RWPE2 (cell line): Measurements from ENCODE around the gene GRAP2.
"Not testable (repeated sequence)": the region's sequence is repeated elsewhere in the genome, so short reads cannot be mapped to it uniquely, and the experiment has no call there.

Experiments
- ATAC-seq: fragments of 200-7000 bp; cut with Tn5 transposase; 3 replicates; pipeline ENCODE4 v1.9.1; 2021; ENCODE audit warnings: low read depth
- DNase-seq: peaks from one replicate; pipeline ENCODE4 v3.0.0-alpha.2; 2020; ENCODE audit warnings: low spot score
- H3K27ac ChIP-seq: fragments of 450-650 bp; 2 replicates; pipeline ENCODE4 v1.5.1; 2017; ENCODE audit warnings: mild to moderate bottlenecking; ENCODE audit not compliant: poor library complexity, severe bottlenecking
- H3K27me3 ChIP-seq: fragments of 250-450 bp; sonication (Bioruptor Pico); 2 replicates; pipeline ENCODE4 v1.5.1; 2021; ENCODE audit warnings: mild to moderate bottlenecking, moderate library complexity; ENCODE audit not compliant: insufficient read depth, poor library complexity, severe bottlenecking
- H3K36me3 ChIP-seq: fragments of 250-450 bp; sonication (Bioruptor Pico); 2 replicates; pipeline ENCODE4 v1.5.1; 2020; ENCODE audit warnings: low read depth, mild to moderate bottlenecking, moderate library complexity
- H3K4me1 ChIP-seq: fragments of 250-450 bp; sonication (Bioruptor Pico); 2 replicates; pipeline ENCODE4 v1.5.1; 2021; ENCODE audit warnings: mild to moderate bottlenecking, moderate library complexity; ENCODE audit not compliant: insufficient read depth, poor library complexity, severe bottlenecking
- H3K4me3 ChIP-seq: fragments of 250-450 bp; sonication (Bioruptor Pico); 2 replicates; pipeline ENCODE4 v1.5.1; 2021; ENCODE audit warnings: mild to moderate bottlenecking, moderate library complexity; ENCODE audit not compliant: severe bottlenecking
- H3K9me3 ChIP-seq: fragments of 250-450 bp; sonication (Bioruptor Pico); 2 replicates; pipeline ENCODE4 v1.5.1; 2021; ENCODE audit warnings: mild to moderate bottlenecking, moderate library complexity; ENCODE audit not compliant: severe bottlenecking
- CTCF ChIP-seq: fragments of 450-650 bp; IDR thresholded peaks from one replicate; pipeline ENCODE4 v1.5.1; 2017; ENCODE audit warnings: mild to moderate bottlenecking, moderate library complexity; ENCODE audit not compliant: poor library complexity, severe bottlenecking

Gene GRAP2

GRCh38 chr22:39991159-39991860 is 90.4 kb downstream of the GRAP2 start:
- no peaks in the 10 kb centered on the region for H3K9me3 ChIP-seq
- H3K4me3 ChIP-seq = no peak overlapping the region
- peaks cover under 1% of the 10 kb centered on the region for H3K4me1 ChIP-seq
- DNase-seq (no peak), ATAC-seq (no peak)
- TF ChIP-seq CTCF = no peak
- H3K36me3 ChIP-seq = no peaks in the 10 kb centered on the region
- H3K27ac ChIP-seq = no peak overlapping the region
- H3K27me3 ChIP-seq = peaks cover 3% of the 10 kb centered on the region

DNA sequence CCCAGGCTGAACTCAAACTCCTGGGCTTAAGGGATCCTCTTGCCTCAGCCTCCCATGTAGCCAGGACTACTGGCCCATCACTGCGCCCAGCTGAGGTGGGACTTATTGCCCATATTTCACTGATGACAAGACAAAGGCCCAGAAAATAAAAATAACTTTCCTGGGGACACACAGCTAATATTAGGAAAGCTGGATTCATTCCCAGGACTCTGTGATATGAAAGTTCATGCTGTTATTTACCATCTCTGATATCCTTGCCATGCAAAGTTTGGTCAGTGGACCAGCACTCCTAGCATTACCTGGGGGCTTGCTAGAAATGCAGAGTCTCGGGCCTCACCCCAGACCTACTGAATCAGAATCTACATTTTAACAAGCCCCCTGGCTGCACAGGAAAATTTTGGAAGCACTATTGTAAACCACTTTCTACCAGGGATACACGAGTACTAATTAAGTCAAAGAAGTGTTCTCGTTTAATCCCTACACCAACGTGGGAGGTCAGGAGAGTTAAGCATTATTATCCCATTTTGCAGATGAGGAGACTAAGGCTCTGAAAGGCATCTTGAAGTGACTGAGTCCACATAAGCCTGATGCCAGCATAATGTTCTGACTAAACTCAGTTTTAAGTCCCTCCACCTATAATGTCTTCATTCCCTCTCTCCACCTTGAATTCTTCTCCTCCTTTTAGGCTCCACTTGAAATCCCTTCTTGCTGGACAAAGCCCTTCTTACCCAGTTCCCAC is 91.4 kb downstream of the GRAP2 start:
- ATAC-seq (no peak), DNase-seq (no peak)
- H3K4me3 ChIP-seq = no peak overlapping the region
- no peaks in the 10 kb centered on the region for H3K9me3 ChIP-seq
- no peaks in the 10 kb centered on the region for H3K36me3 ChIP-seq
- H3K27ac ChIP-seq = no peak overlapping the region
- H3K4me1 ChIP-seq = peaks cover 10% of the 10 kb centered on the region
- peaks cover 3% of the 10 kb centered on the region for H3K27me3 ChIP-seq
- TF ChIP-seq CTCF = no peak

DNA sequence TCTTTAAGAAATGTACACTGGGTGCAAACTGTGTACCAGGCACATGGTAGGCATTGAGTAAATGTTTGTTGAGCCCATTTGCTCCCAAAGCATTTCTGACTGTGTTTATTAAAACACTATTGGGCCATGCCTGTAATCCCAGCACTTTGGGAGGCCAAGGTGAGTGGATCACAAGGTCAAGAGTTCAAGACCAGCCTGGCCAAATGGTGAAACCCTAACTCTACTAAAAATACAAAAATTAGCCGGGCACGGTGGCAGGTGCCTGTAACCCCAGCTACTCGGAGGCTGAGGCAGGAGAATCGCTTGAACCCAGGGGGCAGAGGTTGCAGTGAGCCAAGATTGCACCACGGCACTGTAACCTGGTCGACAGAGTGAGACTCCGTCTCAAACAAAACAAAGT is 92.0 kb downstream of the GRAP2 start:
- H3K27ac ChIP-seq, DNase-seq, ATAC-seq, H3K4me3 ChIP-seq, H3K27me3 ChIP-seq, H3K9me3 ChIP-seq, H3K36me3 ChIP-seq: not testable (repeated sequence)
- H3K4me1 ChIP-seq = peaks cover 17% of the 10 kb centered on the region

DNA sequence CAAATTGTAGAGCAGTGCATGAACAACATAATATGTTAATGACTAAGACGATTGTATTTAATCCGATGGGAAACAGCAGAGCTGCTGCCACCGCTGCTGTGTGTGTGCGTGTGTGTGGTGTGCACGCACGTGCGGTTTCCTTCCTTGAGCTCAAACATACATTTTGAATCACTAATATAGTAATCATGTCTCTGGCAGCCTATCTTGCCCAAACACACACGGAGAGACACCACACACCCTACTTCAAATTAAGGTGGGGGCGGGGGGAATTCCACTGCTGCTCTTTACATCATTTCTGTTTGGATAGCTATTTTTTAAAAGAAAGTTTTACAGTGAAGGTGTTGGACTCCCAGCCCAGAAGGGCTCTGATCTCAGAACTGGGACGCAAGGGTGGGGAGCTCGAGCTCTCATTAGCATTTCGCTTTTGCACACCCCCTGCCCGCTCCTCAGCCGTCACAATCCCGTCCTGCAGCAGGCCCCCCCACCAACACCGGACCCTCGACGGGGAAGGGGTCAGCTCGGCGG is 93.2 kb downstream of the GRAP2 start:
- no peak for DNase-seq
- Histone ChIP-seq H3K36me3 (no peaks in the 10 kb centered on the region), H3K9me3 (no peaks in the 10 kb centered on the region), H3K27me3 (peaks cover 3% of the 10 kb centered on the region), H3K27ac (no peak overlapping the region), H3K4me1 (peaks cover 29% of the 10 kb centered on the region), H3K4me3 (peak overlapping the region; percentile 82)
- ATAC-seq = no peak
- no peak for TF ChIP-seq CTCF

GRCh38 chr22:39994566-39995392 is 93.9 kb downstream of the GRAP2 start, which contains the start of gene FAM83F:
TSS of gene FAM83F (plus strand) at chr22:39994954. CDS start at chr22:39995043, 89 bp downstream.
- ATAC-seq (peak; percentile 60), DNase-seq (no peak)
- TF ChIP-seq CTCF = no peak
- Histone ChIP-seq H3K27me3 (peaks cover 3% of the 10 kb centered on the region), H3K27ac (peak within 1 kb of the TSS; percentile 66), H3K36me3 (no peaks in the 10 kb centered on the region), H3K4me3 (peak within 1 kb of the TSS; percentile 82), H3K4me1 (peaks cover 35% of the 10 kb centered on the region), H3K9me3 (no peaks in the 10 kb centered on the region)
